Body of pancreas (tissue), 4 donors: ENCODE results near the gene THOP1. TPM values are rescaled to one million over a fixed set of nuclear protein-coding genes. Genes with fewer than 3 reads are reported as not detected.

Source experiments
- ATAC-seq: fragments of 150-250 bp; one replicate; pipeline ENCODE4 v1.9.1; 2016
- DNase-seq, 4 donors: peaks; one replicate each; pipeline ENCODE4 v3.0.0-alpha.2; 2019
- H3K27ac ChIP-seq, 4 donors: fragments of 200-600 bp; sonication (generic); 1 replicate in 3 of 4; 2 replicates in 1 of 4; pipeline versions ENCODE4 v1.5.1 to v1.6.1; 2016 to 2019; ENCODE audit warnings: mild to moderate bottlenecking in 1 of 4, mixed read lengths in 1 of 4, moderate library complexity in 1 of 4
- H3K27me3 ChIP-seq, 2 donors: fragments of 200-600 bp; sonication (generic); one replicate each; pipeline ENCODE4 v1.6.0; 2016; ENCODE audit warnings: mild to moderate bottlenecking in 1 of 2
- H3K36me3 ChIP-seq, 2 donors: fragments of 200-600 bp; sonication (generic); replicated peaks in 1 of 2; 2 replicates each; pipeline ENCODE4 v1.5.1; 2016; ENCODE audit warnings: low read depth in 2 of 2; ENCODE audit not compliant: insufficient read depth in 1 of 2
- H3K4me1 ChIP-seq: fragments of 200-600 bp; sonication (generic); one replicate; pipeline ENCODE4 v1.6.0; 2016
- H3K4me3 ChIP-seq, 2 donors: fragments of 200-600 bp; sonication (generic); 1 replicate in 1 of 2; 2 replicates in 1 of 2; pipeline ENCODE4 v1.5.1; 2016 to 2019
- H3K9me3 ChIP-seq, 3 donors: fragments of 200-600 bp; sonication (generic); 1 replicate in 2 of 3; 2 replicates in 1 of 3; pipeline ENCODE4 v1.5.1; 2016
- CTCF ChIP-seq, 7 experiments: fragments of 450-650 bp in 4 of 7; fragments of 200-600 bp in 3 of 7; sonication (generic) in 3 of 7; IDR thresholded peaks; one replicate each; pipeline ENCODE4 v1.5.1; 2016 to 2019; ENCODE audit warnings: antibody characterized with exemption in 7 of 7
- POLR2A ChIP-seq, 3 donors: fragments of 450-650 bp; IDR thresholded peaks; one replicate each; pipeline ENCODE4 v1.6.1; 2016; ENCODE audit warnings: antibody characterized with exemption in 3 of 3, mild to moderate bottlenecking in 2 of 3
- WGBS, 2 donors: methylation state at CpG; one replicate each; pipeline ENCODE4 v1.1.5; 2017; 5-methylcytosine and 5-hydroxymethylcytosine counted together
- intact Hi-C: fragments of 100-400 bp; cut with DNase I; formaldehyde crosslinking; loops from one replicate; pipeline ENCODE4 v1.15.1; 2023
- total RNA-seq, 2 donors: library from RNA; depleted of rRNA; stranded (reverse); fragments of >200 nt; gene quantifications; one replicate each; pipeline ENCODE4 v1.1.0, GENCODE V29; 2016

Gene THOP1
- total RNA-seq, 2 donors from 2014 or later: 17.5 to 19.7 TPM

DNA sequence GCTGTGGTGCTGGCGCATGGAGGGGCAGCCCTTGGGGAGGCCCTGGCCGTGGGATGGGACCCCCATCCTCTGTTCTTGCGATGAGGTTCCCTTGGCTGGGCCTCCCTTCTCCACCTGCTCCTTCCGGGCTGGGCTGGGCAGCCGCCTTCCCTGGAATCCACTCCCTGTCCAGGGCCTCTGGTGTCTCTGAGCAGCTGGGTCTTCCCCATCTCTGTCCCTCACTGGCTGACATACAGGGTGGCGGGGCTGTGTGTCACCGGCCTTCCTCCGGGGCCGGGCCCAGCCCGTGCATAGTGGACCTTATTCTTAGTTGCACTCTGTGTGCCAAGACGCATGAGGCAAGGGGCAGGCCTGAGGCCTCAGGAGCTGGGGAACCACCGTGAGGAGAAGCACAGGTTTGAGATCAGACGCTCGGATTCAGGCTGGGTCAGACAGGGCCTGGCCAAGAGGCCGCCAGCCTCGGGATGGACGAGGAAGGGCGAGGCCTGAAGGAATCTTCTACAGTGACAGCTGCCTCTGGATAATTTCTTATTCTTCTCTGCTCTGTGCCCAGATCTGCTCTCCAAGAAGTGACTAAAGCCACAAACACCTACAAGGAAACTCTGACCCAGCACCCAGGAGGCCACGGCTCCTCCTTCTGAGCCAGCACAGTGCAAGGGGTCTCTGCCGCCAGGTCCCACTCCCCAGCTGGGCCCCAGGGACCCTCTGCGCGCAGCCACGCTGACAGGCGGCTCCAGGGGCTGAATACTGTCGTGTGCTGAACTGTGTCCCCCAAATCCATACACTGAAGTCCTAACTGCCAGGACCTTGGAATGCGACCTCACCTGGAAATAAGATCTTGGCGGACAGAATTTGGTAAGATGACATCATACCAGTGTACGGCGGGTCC, 13.3 kb upstream of the THOP1 start:
- peaks cover 8% of the 10 kb centered on the region for H3K4me1 ChIP-seq
- H3K4me3 ChIP-seq: no peak overlapping the region
- no peak for TF ChIP-seq CTCF (IDR thresholded peaks at IDR 0.05)
- no peak for TF ChIP-seq POLR2A (IDR thresholded peaks at IDR 0.05)
- intact Hi-C loops: no loop called here
- no peaks in the 10 kb centered on the region for H3K27me3 ChIP-seq
- no peaks in the 10 kb centered on the region for H3K9me3 ChIP-seq
- H3K36me3 ChIP-seq: no peaks in the 10 kb centered on the region
- H3K27ac ChIP-seq: no peak overlapping the region
- DNase-seq (no peak), ATAC-seq (no peak)
- 80 to 86% methylated on average over 16 to 29 of the region's 29 CpGs for WGBS, 2 donors

DNA sequence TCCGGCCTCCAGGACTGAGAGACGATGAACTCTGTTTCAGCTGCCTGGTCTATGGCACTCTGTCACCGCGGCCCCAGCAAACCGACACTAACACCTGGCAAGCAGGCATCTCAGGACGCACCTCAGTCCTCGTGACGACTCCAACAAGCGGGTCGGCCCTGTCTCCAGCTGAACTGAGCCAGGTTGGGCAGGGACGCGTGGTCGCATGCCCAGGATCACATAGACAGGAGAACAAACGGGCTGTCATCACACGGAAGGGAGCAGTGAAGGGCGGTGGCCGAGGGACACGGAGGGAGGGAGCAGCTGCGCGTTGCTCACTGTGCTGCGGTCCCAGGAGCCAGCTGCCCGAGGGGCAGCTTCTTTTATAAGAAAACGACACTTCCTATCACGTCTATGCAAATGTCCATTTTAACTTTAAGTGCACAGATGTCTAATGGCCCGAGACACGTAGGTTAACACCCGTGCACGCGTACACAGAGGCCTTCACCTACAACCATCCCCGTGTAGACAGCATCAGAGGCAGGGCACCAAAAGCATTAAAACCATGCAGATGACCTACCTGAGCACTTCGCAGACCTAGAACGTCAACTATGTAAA, 11.1 kb upstream of the THOP1 start:
- Histone ChIP-seq H3K4me1 (peaks cover 8% of the 10 kb centered on the region), H3K27me3 (no peaks in the 10 kb centered on the region), H3K36me3 (no peaks in the 10 kb centered on the region), H3K27ac (no peak overlapping the region), H3K4me3 (no peak overlapping the region), H3K9me3 (no peaks in the 10 kb centered on the region)
- TF ChIP-seq CTCF (IDR thresholded peaks at IDR 0.05): no peak
- no peak for TF ChIP-seq POLR2A (IDR thresholded peaks at IDR 0.05)
- intact Hi-C loops: no loop called here
- DNase-seq (no peak), ATAC-seq (no peak)
- WGBS, 2 donors: 84 to 86% methylated on average over 20 to 32 of the region's 32 CpGs

DNA sequence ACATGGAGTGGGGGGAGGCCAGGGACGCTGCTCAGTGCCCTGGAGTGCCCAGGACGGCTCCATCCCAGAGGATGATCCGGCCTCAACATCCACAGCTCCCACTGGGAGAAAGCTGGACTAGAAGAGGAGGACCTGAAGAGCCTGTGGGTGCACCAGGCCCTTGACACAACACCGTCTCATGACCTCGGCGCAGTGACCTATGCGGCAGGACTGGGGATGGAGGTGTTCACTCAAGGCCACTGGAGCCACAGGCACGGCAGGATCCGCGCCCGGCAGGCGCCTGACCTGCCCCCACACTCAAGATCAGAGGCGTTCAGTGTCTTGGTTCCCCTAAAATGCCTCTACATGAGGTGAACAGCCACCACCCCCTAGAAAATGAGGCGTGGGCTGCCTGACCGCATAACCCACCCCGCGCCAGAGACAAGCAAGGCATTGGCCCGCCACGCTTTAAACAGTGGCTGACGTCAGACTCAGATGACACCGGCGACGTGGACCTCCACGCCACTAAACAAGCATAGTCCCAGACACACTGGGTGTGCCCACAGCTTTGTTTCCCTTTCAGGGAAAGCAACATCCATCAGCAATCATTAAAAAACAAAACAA, 10.2 kb upstream of the THOP1 start:
- no peak for DNase-seq
- H3K4me3 ChIP-seq: no peak overlapping the region
- peaks cover 6% of the 10 kb centered on the region for H3K4me1 ChIP-seq
- TF ChIP-seq CTCF (IDR thresholded peaks at IDR 0.05) (no peak), POLR2A (IDR thresholded peaks at IDR 0.05) (no peak)
- H3K36me3 ChIP-seq: no peaks in the 10 kb centered on the region
- H3K27me3 ChIP-seq: no peaks in the 10 kb centered on the region
- ATAC-seq: no peak
- peak overlapping the region in 2 of 4 donors; percentile 24 to 66 for H3K27ac ChIP-seq
- H3K9me3 ChIP-seq: no peaks in the 10 kb centered on the region
- 81 to 92% methylated on average over 13 to 24 of the region's 24 CpGs for WGBS, 2 donors
- intact Hi-C loops: no loop called here

DNA sequence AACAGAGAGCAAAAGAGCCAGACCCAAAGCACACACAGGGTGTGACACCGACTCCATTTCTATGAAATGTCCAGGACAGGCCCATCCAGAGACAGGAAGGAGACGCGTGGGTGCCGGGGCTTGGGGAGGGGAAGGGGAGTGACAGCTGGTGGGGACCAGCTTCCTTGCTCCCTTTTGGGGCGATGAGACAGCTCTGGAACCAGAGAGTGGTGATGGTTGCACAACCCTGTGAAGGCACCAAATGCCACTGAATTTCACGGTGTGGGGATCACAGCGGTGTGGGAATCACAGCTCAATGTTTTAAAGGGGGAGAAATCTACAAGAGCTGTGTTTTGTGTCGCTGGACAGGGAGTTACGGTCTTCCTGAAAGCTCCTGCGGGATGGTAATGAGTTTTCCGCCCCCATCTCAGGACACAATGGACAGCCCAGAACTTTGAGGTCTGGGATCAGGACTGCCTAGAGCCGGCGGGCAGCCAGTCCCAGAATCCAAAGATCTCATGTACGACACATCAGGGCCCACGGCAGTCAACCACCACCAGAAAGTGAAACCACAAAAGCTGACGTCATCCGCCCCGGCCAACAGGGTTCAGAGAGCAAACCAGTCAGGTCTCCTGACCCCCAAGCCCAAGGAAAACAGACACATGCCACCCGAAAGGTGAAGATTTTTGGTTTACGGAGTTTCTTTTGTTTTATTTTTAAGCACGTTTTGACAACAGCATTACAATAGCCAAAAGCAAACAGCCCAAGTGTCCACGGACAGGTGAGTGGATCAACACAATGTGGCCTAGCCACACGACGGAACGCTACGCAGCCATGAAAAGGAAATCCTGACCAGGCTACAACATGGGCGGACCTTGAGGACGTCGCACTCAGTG, 9.5 kb upstream of the THOP1 start:
- Histone ChIP-seq H3K27me3 (no peaks in the 10 kb centered on the region), H3K4me3 (no peak overlapping the region), H3K36me3 (no peaks in the 10 kb centered on the region), H3K4me1 (peaks cover 4% of the 10 kb centered on the region), H3K9me3 (no peaks in the 10 kb centered on the region), H3K27ac (peak overlapping the region in 2 of 4 donors; percentile 24 to 66)
- DNase-seq: peak in 3 of 4 donors; percentile 30 to 54 (median 40)
- 74 to 86% methylated on average over 28 to 29 of the region's 29 CpGs for WGBS, 2 donors
- intact Hi-C loops: no loop called here
- ATAC-seq: peak; percentile 19
- TF ChIP-seq POLR2A (IDR thresholded peaks at IDR 0.05): no peak
- no peak for TF ChIP-seq CTCF (IDR thresholded peaks at IDR 0.05)
